ENCODE measurements around the gene SLC25A15.

- no peak for TF ChIP-seq CTCF (conservative IDR thresholded peaks at IDR 0.05; ENCODE audit: low read depth, low read length)
- no peak for TF ChIP-seq EZH2 (IDR thresholded peaks at IDR 0.05; ENCODE audit: borderline replicate concordance, low read depth, low read length, poor library complexity, severe bottlenecking)
Observed at GRCh38 chr13:40772765-40773473, 16.5 kb upstream of the SLC25A15 start.

Measured in A673 (cell line).